Fibroblast of the aortic adventitia (primary cell): Measurements from ENCODE around the gene NLGN2. TPM values are rescaled to one million over a fixed set of nuclear protein-coding genes. Genes with fewer than 3 reads are reported as not detected.

ENCODE experiments used
- DNase-seq: peaks from one replicate; pipeline ENCODE4 v3.0.0-alpha.2; 2010; ENCODE audit warnings: low read depth
- H3K4me3 ChIP-seq: 2 replicates; pipeline ENCODE4 v1.5.1; 2011; ENCODE audit warnings: low read depth, mild to moderate bottlenecking, control low read depth, low read length, moderate library complexity
- CTCF ChIP-seq: IDR thresholded peaks from 2 replicates; pipeline ENCODE4 v1.5.1; 2011; ENCODE audit warnings: mild to moderate bottlenecking, low read length, control low read depth, inconsistent platforms; ENCODE audit not compliant: insufficient read depth
- total RNA-seq: library from RNA; depleted of rRNA; stranded (reverse); fragments of >200 nt; gene quantifications from 2 replicates; pipeline ENCODE4 v1.2.3, GENCODE V29; 2012; ENCODE audit warnings: low replicate concordance

Gene NLGN2
- total RNA-seq, 1 donor = 7.0 TPM

- H3K4me3 ChIP-seq = no peak overlapping the region
- DNase-seq = no peak
- TF ChIP-seq CTCF = no peak
Observed at GRCh38 chr17:7414837-7415236, 7.2 kb downstream of the NLGN2 start.

- DNase-seq = no peak
- no peak for TF ChIP-seq CTCF
- no peak overlapping the region for H3K4me3 ChIP-seq
Observed at GRCh38 chr17:7415784-7416183, 8.1 kb downstream of the NLGN2 start.

GRCh38 chr17:7416323-7416722 is 8.7 kb downstream of the NLGN2 start:
- DNase-seq = no peak
- H3K4me3 ChIP-seq = no peak overlapping the region
- TF ChIP-seq CTCF = no peak

- no peak for TF ChIP-seq CTCF
- H3K4me3 ChIP-seq = no peak overlapping the region
- DNase-seq = no peak
Observed at GRCh38 chr17:7417056-7417655, 9.5 kb downstream of the NLGN2 start.

- no peak for TF ChIP-seq CTCF
- no peak for DNase-seq
- H3K4me3 ChIP-seq = no peak overlapping the region
Observed at GRCh38 chr17:7418472-7419152, 11.0 kb downstream of the NLGN2 start.

GRCh38 chr17:7419819-7420610 is 12.4 kb downstream of the NLGN2 start, which contains the start of gene SPEM1:
Gene SPEM1, plus strand, starts transcription at chr17:7420324. Its CDS starts 61 bp downstream, at chr17:7420385.
- no peak for TF ChIP-seq CTCF
- H3K4me3 ChIP-seq = no peak within 1 kb of the TSS
- DNase-seq = no peak
